CD14-positive monocyte (primary cell): ENCODE data around the gene EEF2KMT. TPM values are rescaled to one million over a fixed set of nuclear protein-coding genes. Genes with fewer than 3 reads are reported as not detected.
"Not testable (repeated sequence)": the region's sequence is repeated elsewhere in the genome, so short reads cannot be mapped to it uniquely, and the experiment has no call there.

Experiments
- DNase-seq, 3 donors: peaks; one replicate each; pipeline ENCODE4 v3.0.0-alpha.2; 2011 to 2022
- H2AFZ ChIP-seq: 2 replicates; pipeline ENCODE4 v1.6.0; 2012; ENCODE audit warnings: mild to moderate bottlenecking, low read depth, low read length, inconsistent platforms; ENCODE audit not compliant: insufficient read depth, poor library complexity, severe bottlenecking
- H3K27ac ChIP-seq, 2 donors: 1 replicate in 1 of 2; 2 replicates in 1 of 2; pipeline ENCODE4 v1.5.1; 2012 to 2013; ENCODE audit warnings: low read length in 2 of 2, control low read depth in 1 of 2, inconsistent platforms in 1 of 2, low read depth in 1 of 2, mild to moderate bottlenecking in 1 of 2
- H3K27me3 ChIP-seq, 2 donors: one replicate each; pipeline versions ENCODE4 v1.6.0 to v1.6.1; 2011 to 2013; ENCODE audit warnings: low read length in 2 of 2; ENCODE audit not compliant: control insufficient read depth in 2 of 2, insufficient read depth in 2 of 2
- H3K36me3 ChIP-seq, 2 donors: replicated peaks in 1 of 2; 1 replicate in 1 of 2; 2 replicates in 1 of 2; pipeline versions ENCODE4 v1.5.1 to v1.6.1; 2012 to 2013; ENCODE audit warnings: low read length in 2 of 2, control low read depth in 1 of 2, inconsistent platforms in 1 of 2, mild to moderate bottlenecking in 1 of 2; ENCODE audit not compliant: insufficient read depth in 2 of 2, control insufficient read depth in 1 of 2
- H3K4me1 ChIP-seq, 2 donors: 1 replicate in 1 of 2; 2 replicates in 1 of 2; pipeline versions ENCODE4 v1.5.1 to v1.6.1; 2012 to 2013; ENCODE audit warnings: low read length in 2 of 2, control low read depth in 1 of 2, inconsistent platforms in 1 of 2, mild to moderate bottlenecking in 1 of 2, moderate library complexity in 1 of 2; ENCODE audit not compliant: insufficient read depth in 2 of 2, control insufficient read depth in 1 of 2
- H3K4me2 ChIP-seq: replicated peaks from 2 replicates; pipeline ENCODE3; 2012; ENCODE audit warnings: low read length, moderate library complexity, mild to moderate bottlenecking; ENCODE audit not compliant: poor library complexity, severe bottlenecking; ENCODE audit errors: extremely low read depth
- H3K4me3 ChIP-seq, 3 experiments: fragments of 200-600 bp in 1 of 3; sonication (generic) in 1 of 3; replicated peaks in 1 of 3; 1 replicate in 2 of 3; 2 replicates in 1 of 3; pipeline ENCODE4 v1.5.1; 2011 to 2013; ENCODE audit warnings: low read length in 3 of 3, mild to moderate bottlenecking in 3 of 3, control low read depth in 2 of 3, low read depth in 2 of 3, inconsistent platforms in 1 of 3, moderate library complexity in 1 of 3
- H3K79me2 ChIP-seq: 2 replicates; pipeline ENCODE4 v1.6.0; 2012; ENCODE audit warnings: mild to moderate bottlenecking, control low read depth, inconsistent platforms, low read length, moderate library complexity; ENCODE audit not compliant: insufficient read depth
- H3K9ac ChIP-seq: 2 replicates; pipeline ENCODE4 v1.6.0; 2017; ENCODE audit warnings: low read length, mild to moderate bottlenecking; ENCODE audit not compliant: insufficient read depth, poor library complexity, severe bottlenecking
- H3K9me3 ChIP-seq, 2 donors: replicated peaks in 1 of 2; 1 replicate in 1 of 2; 2 replicates in 1 of 2; pipeline versions ENCODE4 v1.5.1 to v1.6.1; 2012 to 2013; ENCODE audit warnings: low read length in 2 of 2, control low read depth in 1 of 2; ENCODE audit not compliant: control insufficient read depth in 1 of 2, insufficient read depth in 1 of 2
- H4K20me1 ChIP-seq: 2 replicates; pipeline ENCODE4 v1.6.0; 2012; ENCODE audit warnings: mild to moderate bottlenecking, low read length, control low read depth, moderate library complexity; ENCODE audit not compliant: insufficient read depth
- H3K27ac Mint-ChIP-seq, 7 donors: one replicate each; pipeline ENCODE4 v1.8.0; 2020; ENCODE audit warnings: mild to moderate bottlenecking in 7 of 7, mixed read lengths in 7 of 7, moderate library complexity in 6 of 7, inconsistent platforms in 2 of 7
- H3K27me3 Mint-ChIP-seq, 3 donors: one replicate each; pipeline ENCODE4 v1.8.0; 2021 to 2022; ENCODE audit warnings: low read depth in 3 of 3, mild to moderate bottlenecking in 3 of 3, mixed read lengths in 3 of 3, moderate library complexity in 3 of 3, inconsistent platforms in 1 of 3
- H3K36me3 Mint-ChIP-seq, 2 donors: one replicate each; pipeline ENCODE4 v1.8.0; 2020; ENCODE audit warnings: mixed read lengths in 2 of 2, inconsistent platforms in 1 of 2, mild to moderate bottlenecking in 1 of 2
- H3K4me1 Mint-ChIP-seq: one replicate; pipeline ENCODE4 v1.8.0; 2020; ENCODE audit warnings: mild to moderate bottlenecking, mixed read lengths
- H3K4me3 Mint-ChIP-seq, 2 donors: one replicate each; pipeline ENCODE4 v1.8.0; 2020; ENCODE audit warnings: mild to moderate bottlenecking in 2 of 2, mixed read lengths in 2 of 2, moderate library complexity in 1 of 2
- H3K9me3 Mint-ChIP-seq, 7 donors: one replicate each; pipeline ENCODE4 v1.8.0; 2020 to 2022; ENCODE audit warnings: mixed read lengths in 7 of 7, mild to moderate bottlenecking in 6 of 7, moderate library complexity in 6 of 7, inconsistent platforms in 2 of 7
- WGBS: methylation state at CpG from one replicate; pipeline ENCODE4 v1.1.5; 2013; ENCODE audit warnings: missing lambda C conversion rate; ENCODE audit not compliant: insufficient coverage; 5-methylcytosine and 5-hydroxymethylcytosine counted together
- intact Hi-C, 2 donors: fragments of 100-400 bp; cut with micrococcal nuclease; formaldehyde crosslinking; loops; one replicate each; pipeline versions ENCODE4 v1.15.0 to v1.15.1; 2023
- polyA minus RNA-seq: library from RNA; depleted of rRNA, polyadenylated mRNA; stranded (reverse); fragments of >200 nt; gene quantifications from 2 replicates; pipeline ENCODE4 v1.2.3, GENCODE V29; 2012
- polyA plus RNA-seq, 3 donors: library from polyadenylated mRNA; depleted of rRNA in 1 of 3; unstranded in 2 of 3; stranded (reverse) in 1 of 3; fragments of 300-500 nt in 2 of 3; fragments of >200 nt in 1 of 3; fragmentation: Illumina TruSeq in 2 of 3; gene quantifications; 1 replicate in 2 of 3; 2 replicates in 1 of 3; pipeline ENCODE4 v1.2.3, GENCODE V29; 2012 to 2021
- total RNA-seq, 12 experiments: library from RNA in 1 of 12; stranded (reverse) in 1 of 12; fragments of 120-200 nt in 1 of 12; gene quantifications; one replicate each; pipeline ENCODE4 v1.2.4 and lab custom pipeline; 2013 to 2026; ENCODE audit warnings: mixed read lengths in 6 of 12, inconsistent platforms in 1 of 12

Gene EEF2KMT
- 5.6 TPM for total RNA-seq (2013)
- 1 to 10 TPM; 4.6 to 6.8 (median 5.5) TPM for polyA plus RNA-seq
- polyA minus RNA-seq, result 5.7 and 7.5 TPM in 2 replicates
- 0.64 to 2.4 (median 1.7) reads per million in 11 experiments for total RNA-seq (lab: John Stamatoyannopoulos, UW)

DNA sequence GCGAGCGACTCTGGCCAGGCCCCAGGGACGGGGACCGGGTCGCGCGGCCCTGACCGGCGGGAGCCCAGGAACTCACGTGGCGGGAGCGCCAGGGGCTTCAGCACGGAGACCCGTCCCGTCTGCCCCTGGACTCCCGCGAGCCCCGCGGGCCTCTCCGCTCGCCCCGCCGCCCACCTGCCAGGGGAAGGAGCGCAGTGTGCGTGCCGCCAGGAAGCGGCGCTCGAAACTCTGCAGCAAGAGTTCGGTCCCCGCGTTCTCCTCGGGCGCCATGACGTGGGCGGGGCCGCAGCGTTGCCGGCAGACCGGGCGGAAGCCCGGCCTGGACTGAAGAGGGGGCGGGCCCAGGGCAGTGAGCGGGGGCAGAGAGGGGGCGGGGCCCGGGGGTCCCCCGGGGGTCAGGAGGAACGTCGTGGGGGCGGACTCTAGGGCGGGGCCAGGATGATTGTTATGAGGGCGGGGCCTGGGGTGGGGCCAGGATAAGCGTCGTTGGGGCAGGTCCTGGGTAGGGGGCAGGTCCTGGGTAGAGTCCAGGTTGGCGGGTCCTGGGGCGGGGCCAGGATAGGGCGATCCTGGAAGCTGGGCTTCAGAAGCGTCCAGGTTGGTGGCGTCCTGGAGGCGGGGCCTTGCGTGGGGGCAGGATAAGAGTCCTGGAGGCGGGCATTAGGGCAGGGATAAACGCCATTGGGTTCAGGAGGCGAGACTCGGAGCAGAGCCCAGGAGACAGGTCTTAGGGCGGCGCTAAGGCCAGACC lies at the start of gene EEF2KMT:
Gene EEF2KMT, minus strand, starts transcription at position 326 of the 751 bp plus-strand sequence. Its CDS starts 56 bp downstream, at position 270.
- H3K27me3 ChIP-seq, H3K9me3 Mint-ChIP-seq, H3K79me2 ChIP-seq, H3K9me3 ChIP-seq, H4K20me1 ChIP-seq, H3K36me3 Mint-ChIP-seq, H3K4me1 Mint-ChIP-seq, H3K36me3 ChIP-seq: not testable (repeated sequence)
- H3K27me3 Mint-ChIP-seq, result peaks cover 25 to 31% (median 28%) of the 10 kb centered on the region in 3 donors
- H3K27ac Mint-ChIP-seq, result peak within 1 kb of the TSS; percentile 92 to 97 (median 95)
- peak within 1 kb of the TSS; percentile 60 for H3K4me2 ChIP-seq
- peak within 1 kb of the TSS; percentile 70 for H3K9ac ChIP-seq
- peak within 1 kb of the TSS; percentile 92 for H2AFZ ChIP-seq
- H3K4me3 Mint-ChIP-seq, result peak within 1 kb of the TSS; percentile 89 to 90
- peaks cover 10 to 12% of the 10 kb centered on the region in 2 donors for H3K4me1 ChIP-seq
- peak; percentile 97 to 98 (median 98) for DNase-seq
- H3K27ac ChIP-seq, result peak within 1 kb of the TSS; percentile 64 to 75
- intact Hi-C loops, result loop anchor here in 1 of 2 donors (5.0 kb wide), 2 partner anchors 140 to 250 kb away; partner anchors contain the start of genes GLYR1, SEC14L5 and UBN1
- peak within 1 kb of the TSS; percentile 57 to 84 (median 76) for H3K4me3 ChIP-seq
- WGBS, result under 1% methylated on average over 64 of the region's 67 CpGs

DNA sequence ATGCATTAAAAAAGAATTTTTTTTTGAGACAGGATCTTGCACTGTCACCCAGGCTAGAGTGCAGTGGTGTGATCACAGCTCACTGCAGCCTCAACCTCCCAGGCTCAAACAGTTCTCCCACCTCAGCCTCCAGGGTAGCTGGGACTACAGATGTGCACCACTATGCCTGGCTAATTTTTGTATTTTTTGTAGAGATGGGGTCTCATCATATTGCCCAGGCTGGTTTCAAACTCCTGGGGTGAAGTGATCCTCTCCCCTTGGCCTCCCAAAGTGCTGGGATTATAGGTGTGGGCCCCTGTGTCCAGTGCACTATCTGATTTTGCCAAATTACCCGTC lies 47.0 kb upstream of the EEF2KMT start:
- H3K9ac ChIP-seq, H3K36me3 ChIP-seq, DNase-seq, H3K79me2 ChIP-seq, H3K27me3 ChIP-seq, intact Hi-C loops, H3K4me3 ChIP-seq, H3K9me3 Mint-ChIP-seq, H3K4me3 Mint-ChIP-seq, H3K4me2 ChIP-seq, H3K27ac ChIP-seq, H3K27ac Mint-ChIP-seq, H2AFZ ChIP-seq, H3K9me3 ChIP-seq, H4K20me1 ChIP-seq, H3K36me3 Mint-ChIP-seq, H3K4me1 ChIP-seq, H3K4me1 Mint-ChIP-seq: not testable (repeated sequence)
- H3K27me3 Mint-ChIP-seq, result peaks cover 8 to 12% (median 9%) of the 10 kb centered on the region in 3 donors
- WGBS, result 38% methylated on average over 1 of the region's 1 CpG
